A673 (cell line): ENCODE data around the gene BNC2. TPM values are rescaled to one million over a fixed set of nuclear protein-coding genes. Genes with fewer than 3 reads are reported as not detected.

Experiments used
- BruUV-seq: library from RNA; stranded (reverse); fragments of 400-500 nt; replicated peaks from 2 replicates; lab custom pipeline; 2021; lab: Mats Ljungman, UMichigan
- CTCF ChIA-PET: fragments of 300-600 bp; sonication (Branson Sonifier 250); formaldehyde crosslinking; loops from one replicate; lab custom pipeline; 2022; ENCODE audit warnings: antibody characterized with exemption; lab: Charles Lee
- POLR2A ChIA-PET: fragments of 300-600 bp; sonication (Branson Sonifier 250); formaldehyde crosslinking; loops from one replicate; lab custom pipeline; 2022; ENCODE audit warnings: antibody characterized with exemption; ENCODE audit not compliant: low non-redundant PET; lab: Charles Lee
- DNase-seq: peaks from one replicate; pipeline ENCODE4 v3.0.0-alpha.2; 2015; ENCODE audit warnings: low spot score
- H3K27ac ChIP-seq: fragments of 200-600 bp; sonication (generic); 2 replicates; pipeline ENCODE4 v1.5.1; 2016; ENCODE audit warnings: mixed run types, low read depth, mild to moderate bottlenecking, mixed read lengths, antibody characterized with exemption, low read length; ENCODE audit not compliant: poor library complexity, severe bottlenecking
- H3K27me3 ChIP-seq: fragments of 200-600 bp; sonication (generic); replicated peaks from 2 replicates; pipeline ENCODE4 v1.6.1; 2017; ENCODE audit warnings: mixed run types, low read depth, mild to moderate bottlenecking, mixed read lengths, antibody characterized with exemption, low read length; ENCODE audit not compliant: insufficient read depth, poor library complexity
- H3K36me3 ChIP-seq: fragments of 200-600 bp; sonication (generic); 2 replicates; pipeline ENCODE4 v1.6.1; 2016; ENCODE audit warnings: mixed run types, mild to moderate bottlenecking, mixed read lengths, antibody characterized with exemption, low read length; ENCODE audit not compliant: insufficient read depth, poor library complexity, severe bottlenecking
- H3K4me1 ChIP-seq: fragments of 200-600 bp; sonication (generic); 2 replicates; pipeline ENCODE4 v1.6.1; 2017; ENCODE audit warnings: mixed run types, mild to moderate bottlenecking, mixed read lengths, antibody characterized with exemption, low read length; ENCODE audit not compliant: insufficient read depth, poor library complexity, severe bottlenecking
- H3K4me3 ChIP-seq: fragments of 200-600 bp; sonication (generic); 2 replicates; pipeline ENCODE4 v1.5.1; 2016; ENCODE audit warnings: low read depth, mixed run types, mild to moderate bottlenecking, mixed read lengths, low read length; ENCODE audit not compliant: poor library complexity, severe bottlenecking
- H3K9me3 ChIP-seq: fragments of 200-600 bp; sonication (generic); 2 replicates; pipeline ENCODE4 v1.6.1; 2016; ENCODE audit warnings: mixed run types, low read depth, mild to moderate bottlenecking, mixed read lengths, antibody characterized with exemption, low read length; ENCODE audit not compliant: poor library complexity, severe bottlenecking
- EZH2 ChIP-seq: fragments of 200-600 bp; sonication (generic); IDR thresholded peaks from 2 replicates; pipeline ENCODE4 v1.6.1; 2017; ENCODE audit warnings: borderline replicate concordance, low read depth, mild to moderate bottlenecking, mixed read lengths, antibody characterized with exemption, low read length; ENCODE audit not compliant: poor library complexity, severe bottlenecking
- intact Hi-C: fragments of 100-400 bp; cut with micrococcal nuclease; formaldehyde crosslinking; loops from one replicate; pipeline ENCODE4 v1.10.0; 2022; ENCODE audit not compliant: unreplicated experiment
- total RNA-seq: library from RNA; stranded (reverse); gene quantifications from 2 replicates; pipeline ENCODE4 v1.2.3, GENCODE V29; 2021
- TF ChIP-seq, protein P1 (sequence below): fragments of 300-800, 200-600 bp; sonication (generic); conservative IDR thresholded peaks from 2 replicates; pipeline ENCODE4 v1.5.1; 2017; ENCODE audit warnings: low read depth, mild to moderate bottlenecking, antibody characterized with exemption, low read length, moderate library complexity, mixed read lengths

The BNC2 gene
- total RNA-seq, 1 experiment from 2014 or later = 0.45 TPM

DNA sequence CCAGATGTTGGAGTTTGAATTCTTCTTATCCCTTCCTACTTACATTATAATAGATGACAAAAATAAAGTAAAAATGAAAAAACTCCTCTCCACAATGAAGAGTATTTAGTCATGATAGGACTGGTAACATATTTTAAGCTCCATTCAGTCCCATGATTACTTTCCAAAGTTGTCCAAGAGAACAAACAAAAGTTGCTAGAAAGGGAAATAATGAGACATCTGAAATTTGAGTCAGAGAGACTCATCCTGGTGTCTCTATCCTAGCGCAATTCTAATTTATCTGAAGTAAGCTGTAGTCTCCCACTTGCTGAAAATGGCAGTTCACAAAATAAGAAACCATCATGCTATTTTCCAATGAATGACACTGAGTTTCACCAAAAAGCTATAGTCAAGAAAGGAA lies 152.2 kb downstream of the BNC2 start:
- Histone ChIP-seq H3K36me3 (no peaks in the 10 kb centered on the region), H3K27ac (no peak overlapping the region), H3K9me3 (no peaks in the 10 kb centered on the region), H3K27me3 (no peaks in the 10 kb centered on the region), H3K4me1 (no peaks in the 10 kb centered on the region), H3K4me3 (no peak overlapping the region)
- no peak for DNase-seq
- intact Hi-C loops = no loop called here
- TF ChIP-seq EZH2 = no peak
- TF ChIP-seq, protein P1, sequence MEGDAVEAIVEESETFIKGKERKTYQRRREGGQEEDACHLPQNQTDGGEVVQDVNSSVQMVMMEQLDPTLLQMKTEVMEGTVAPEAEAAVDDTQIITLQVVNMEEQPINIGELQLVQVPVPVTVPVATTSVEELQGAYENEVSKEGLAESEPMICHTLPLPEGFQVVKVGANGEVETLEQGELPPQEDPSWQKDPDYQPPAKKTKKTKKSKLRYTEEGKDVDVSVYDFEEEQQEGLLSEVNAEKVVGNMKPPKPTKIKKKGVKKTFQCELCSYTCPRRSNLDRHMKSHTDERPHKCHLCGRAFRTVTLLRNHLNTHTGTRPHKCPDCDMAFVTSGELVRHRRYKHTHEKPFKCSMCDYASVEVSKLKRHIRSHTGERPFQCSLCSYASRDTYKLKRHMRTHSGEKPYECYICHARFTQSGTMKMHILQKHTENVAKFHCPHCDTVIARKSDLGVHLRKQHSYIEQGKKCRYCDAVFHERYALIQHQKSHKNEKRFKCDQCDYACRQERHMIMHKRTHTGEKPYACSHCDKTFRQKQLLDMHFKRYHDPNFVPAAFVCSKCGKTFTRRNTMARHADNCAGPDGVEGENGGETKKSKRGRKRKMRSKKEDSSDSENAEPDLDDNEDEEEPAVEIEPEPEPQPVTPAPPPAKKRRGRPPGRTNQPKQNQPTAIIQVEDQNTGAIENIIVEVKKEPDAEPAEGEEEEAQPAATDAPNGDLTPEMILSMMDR = no peak
- no TSS peak for BruUV-seq
- POLR2A ChIA-PET = no interaction called here
- CTCF ChIA-PET = no interaction called here

DNA sequence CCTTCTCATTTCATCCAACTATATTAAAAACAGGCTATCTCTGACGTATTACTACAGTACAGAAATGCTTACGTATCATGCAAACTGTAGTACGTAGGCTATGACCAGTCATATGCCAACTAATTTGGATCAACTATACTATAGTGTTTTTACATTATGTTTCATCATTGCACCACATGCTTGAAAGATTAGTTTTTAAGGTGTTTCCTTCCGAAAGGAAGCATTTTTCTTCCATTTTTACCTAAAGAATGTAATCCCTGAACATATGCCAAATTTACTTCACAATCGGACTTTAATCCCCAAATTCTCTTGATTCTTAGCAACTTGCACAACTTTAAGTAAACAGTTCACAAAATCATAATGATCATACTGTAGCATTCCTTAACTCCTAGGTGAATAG lies 153.9 kb downstream of the BNC2 start:
- Histone ChIP-seq H3K36me3 (no peaks in the 10 kb centered on the region), H3K4me3 (no peak overlapping the region), H3K9me3 (no peaks in the 10 kb centered on the region), H3K27ac (no peak overlapping the region), H3K27me3 (no peaks in the 10 kb centered on the region), H3K4me1 (no peaks in the 10 kb centered on the region)
- BruUV-seq = no TSS peak
- no peak for DNase-seq
- no peak for TF ChIP-seq EZH2
- TF ChIP-seq, protein P1 = no peak
- ChIA-PET POLR2A (no interaction called here), CTCF (no interaction called here)
- intact Hi-C loops = no loop called here

DNA sequence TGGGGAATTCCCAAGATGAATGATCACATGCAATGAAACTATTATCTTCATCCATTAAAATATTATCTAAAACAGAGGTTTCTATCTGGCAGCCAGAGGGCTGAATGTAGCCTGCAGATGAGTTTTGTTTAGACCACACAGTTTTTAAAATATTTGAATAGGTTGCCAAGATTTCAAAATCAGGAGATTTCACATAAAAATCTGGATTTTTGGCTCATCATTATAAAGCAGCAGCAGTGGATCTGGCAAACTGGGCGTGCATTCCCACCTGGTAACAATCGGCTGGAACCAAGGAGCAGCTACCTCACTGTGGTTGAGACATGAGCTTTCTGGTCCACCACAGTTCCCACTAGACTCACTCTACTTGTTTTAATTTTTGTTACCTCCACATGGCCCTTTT lies 155.1 kb downstream of the BNC2 start:
- Histone ChIP-seq H3K27ac (no peak overlapping the region), H3K27me3 (no peaks in the 10 kb centered on the region), H3K36me3 (no peaks in the 10 kb centered on the region), H3K9me3 (no peaks in the 10 kb centered on the region), H3K4me3 (no peak overlapping the region), H3K4me1 (no peaks in the 10 kb centered on the region)
- ChIA-PET CTCF (no interaction called here), POLR2A (no interaction called here)
- BruUV-seq = no TSS peak
- TF ChIP-seq, protein P1 = no peak
- DNase-seq = no peak
- intact Hi-C loops = no loop called here

DNA sequence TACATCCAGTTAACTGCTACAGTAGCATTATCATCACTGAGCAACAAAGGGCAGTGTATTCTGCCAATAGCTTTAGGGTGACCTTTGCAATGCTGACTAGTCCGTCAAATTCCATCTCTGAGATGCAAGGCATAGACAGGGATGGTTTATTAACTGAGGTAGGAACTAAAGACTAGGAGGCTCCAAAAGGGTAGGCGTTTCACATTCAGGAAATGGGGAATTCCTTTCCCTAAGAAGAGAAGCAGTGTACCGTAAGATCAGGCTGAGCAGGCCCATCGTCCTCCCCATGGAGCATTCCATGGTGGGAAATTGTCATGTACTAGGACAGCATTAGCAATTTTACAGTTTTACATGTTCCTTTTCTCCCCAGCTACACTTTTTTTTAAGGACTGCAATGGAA lies 157.7 kb downstream of the BNC2 start:
- no peaks in the 10 kb centered on the region for H3K9me3 ChIP-seq
- H3K27ac ChIP-seq = no peak overlapping the region
- H3K4me1 ChIP-seq = no peaks in the 10 kb centered on the region
- POLR2A ChIA-PET = no interaction called here
- DNase-seq = no peak
- H3K4me3 ChIP-seq = no peak overlapping the region
- H3K36me3 ChIP-seq = no peaks in the 10 kb centered on the region
- intact Hi-C loops = no loop called here
- no peaks in the 10 kb centered on the region for H3K27me3 ChIP-seq
- no TSS peak for BruUV-seq
- CTCF ChIA-PET = no interaction called here
- TF ChIP-seq, protein P1 = no peak
- no peak for TF ChIP-seq EZH2
